H9 (cell line): ENCODE results near the gene KCNJ15. TPM values are rescaled to one million over a fixed set of nuclear protein-coding genes. Genes with fewer than 3 reads are reported as not detected.

Experiments used
- DNase-seq: peaks from one replicate; pipeline ENCODE4 v3.0.0-alpha.2; 2017
- H2AFZ ChIP-seq: one replicate; pipeline ENCODE4 v1.6.1; 2013; ENCODE audit warnings: mild to moderate bottlenecking, low read length, control low read depth, moderate library complexity
- H2AK5ac ChIP-seq: 2 replicates; pipeline ENCODE4 v1.6.1; 2013; ENCODE audit warnings: low read length, control low read depth, mixed read lengths; ENCODE audit not compliant: insufficient read length
- H2BK120ac ChIP-seq: one replicate; pipeline ENCODE4 v1.6.1; 2013; ENCODE audit warnings: low read depth, mild to moderate bottlenecking, low read length, control low read depth, inconsistent platforms; ENCODE audit not compliant: poor library complexity, severe bottlenecking
- H2BK12ac ChIP-seq: 2 replicates; pipeline ENCODE4 v1.6.1; 2013; ENCODE audit warnings: low read length, control low read depth, mixed read lengths, low read depth; ENCODE audit not compliant: insufficient read length
- H2BK15ac ChIP-seq: 2 replicates; pipeline ENCODE4 v1.6.1; 2013; ENCODE audit warnings: low read depth, low read length, control low read depth
- H2BK20ac ChIP-seq: one replicate; pipeline ENCODE4 v1.6.1; 2013; ENCODE audit warnings: low read depth, mild to moderate bottlenecking, low read length, control low read depth, inconsistent platforms; ENCODE audit not compliant: poor library complexity, severe bottlenecking
- H2BK5ac ChIP-seq: 2 replicates; pipeline ENCODE4 v1.6.1; 2013; ENCODE audit warnings: low read length, control low read depth, mixed read lengths; ENCODE audit not compliant: insufficient read length
- H3K14ac ChIP-seq: 2 replicates; pipeline ENCODE4 v1.6.1; 2013; ENCODE audit warnings: low read length, control low read depth; ENCODE audit not compliant: insufficient read depth
- H3K18ac ChIP-seq: 2 replicates; pipeline ENCODE4 v1.6.1; 2013; ENCODE audit warnings: low read depth, mild to moderate bottlenecking, mixed read lengths, low read length, control low read depth; ENCODE audit not compliant: insufficient read length
- H3K23ac ChIP-seq: 2 replicates; pipeline ENCODE4 v1.6.1; 2013; ENCODE audit warnings: low read length, control low read depth, mixed read lengths, low read depth; ENCODE audit not compliant: insufficient read length
- H3K23me2 ChIP-seq: 2 replicates; pipeline ENCODE4 v1.6.1; 2013; ENCODE audit warnings: low read depth, mild to moderate bottlenecking, mixed read lengths, low read length, control low read depth; ENCODE audit not compliant: insufficient read length, poor library complexity, severe bottlenecking
- H3K27ac ChIP-seq: 2 replicates; pipeline ENCODE4 v1.5.1; 2013; ENCODE audit warnings: low read length, control low read depth, mixed read lengths, low read depth; ENCODE audit not compliant: insufficient read length
- H3K27me3 ChIP-seq: 2 replicates; pipeline ENCODE4 v1.6.1; 2013; ENCODE audit warnings: low read length, control low read depth, inconsistent platforms; ENCODE audit not compliant: insufficient read depth
- H3K4ac ChIP-seq: 2 replicates; pipeline ENCODE4 v1.6.1; 2013; ENCODE audit warnings: low read depth, mild to moderate bottlenecking, control low read depth, inconsistent platforms, low read length, moderate library complexity
- H3K4me1 ChIP-seq: 2 replicates; pipeline ENCODE4 v1.6.1; 2013; ENCODE audit warnings: low read length, control low read depth, inconsistent platforms; ENCODE audit not compliant: insufficient read depth
- H3K4me2 ChIP-seq: 2 replicates; pipeline ENCODE4 v1.6.1; 2013; ENCODE audit warnings: low read length, control low read depth, mixed read lengths; ENCODE audit not compliant: insufficient read length, insufficient read depth
- H3K56ac ChIP-seq: 2 replicates; pipeline ENCODE4 v1.6.1; 2013; ENCODE audit warnings: low read depth, mild to moderate bottlenecking, mixed read lengths, low read length, control low read depth; ENCODE audit not compliant: insufficient read length
- H3K79me1 ChIP-seq: 2 replicates; pipeline ENCODE4 v1.6.1; 2013; ENCODE audit warnings: low read depth, mild to moderate bottlenecking, moderate library complexity, low read length, control low read depth, inconsistent platforms; ENCODE audit not compliant: insufficient read depth, poor library complexity, severe bottlenecking
- H3K79me2 ChIP-seq: 2 replicates; pipeline ENCODE4 v1.6.1; 2013; ENCODE audit warnings: low read length, control low read depth, inconsistent platforms; ENCODE audit not compliant: insufficient read depth
- H3K9ac ChIP-seq: 2 replicates; pipeline ENCODE4 v1.6.1; 2013; ENCODE audit warnings: low read length, control low read depth, mixed read lengths; ENCODE audit not compliant: insufficient read length; ENCODE audit errors: extremely low read depth
- H3K9me3 ChIP-seq: one replicate; pipeline ENCODE4 v1.6.1; 2013; ENCODE audit warnings: low read depth, low read length, inconsistent platforms; ENCODE audit not compliant: control insufficient read depth
- H3T11ph ChIP-seq: one replicate; pipeline ENCODE4 v1.6.1; 2013; ENCODE audit warnings: mild to moderate bottlenecking, low read length, control low read depth, inconsistent platforms
- H4K20me1 ChIP-seq: one replicate; pipeline ENCODE4 v1.6.1; 2013; ENCODE audit not compliant: control insufficient read depth, insufficient read length, insufficient read depth
- H4K5ac ChIP-seq: 2 replicates; pipeline ENCODE4 v1.6.1; 2013; ENCODE audit warnings: low read depth, mild to moderate bottlenecking, mixed read lengths, low read length, control low read depth; ENCODE audit not compliant: insufficient read length
- H4K8ac ChIP-seq: replicated peaks from 2 replicates; pipeline ENCODE4 v1.6.1; 2013; ENCODE audit warnings: low read length, control low read depth, mixed read lengths, low read depth; ENCODE audit not compliant: insufficient read length
- H4K91ac ChIP-seq: 2 replicates; pipeline ENCODE4 v1.6.1; 2013; ENCODE audit warnings: low read depth, mild to moderate bottlenecking, moderate library complexity, mixed read lengths, low read length, control low read depth; ENCODE audit not compliant: insufficient read length
- H3K27ac Mint-ChIP-seq, 3 experiments: 2 replicates in 2 of 3; 3 replicates in 1 of 3; pipeline ENCODE4 v1.8.0; 2020 to 2021; ENCODE audit warnings: mixed read lengths in 3 of 3, mild to moderate bottlenecking in 1 of 3, moderate library complexity in 1 of 3
- H3K27me3 Mint-ChIP-seq: 2 replicates; pipeline ENCODE4 v1.8.0; 2021; ENCODE audit warnings: low read depth, mild to moderate bottlenecking, moderate library complexity, mixed read lengths
- H3K36me3 Mint-ChIP-seq, 3 experiments: 2 replicates in 2 of 3; 3 replicates in 1 of 3; pipeline ENCODE4 v1.8.0; 2020 to 2021; ENCODE audit warnings: low read depth in 3 of 3, mixed read lengths in 3 of 3; ENCODE audit not compliant: insufficient read depth in 1 of 3
- H3K4me1 Mint-ChIP-seq, 2 experiments: 2 replicates each; pipeline ENCODE4 v1.8.0; 2020; ENCODE audit warnings: mixed read lengths in 2 of 2
- H3K4me3 Mint-ChIP-seq, 2 experiments: 2 replicates in 1 of 2; 3 replicates in 1 of 2; pipeline ENCODE4 v1.8.0; 2020 to 2021; ENCODE audit warnings: mild to moderate bottlenecking in 2 of 2, mixed read lengths in 2 of 2, moderate library complexity in 1 of 2
- H3K9me3 Mint-ChIP-seq, 2 experiments: 2 replicates in 1 of 2; 3 replicates in 1 of 2; pipeline ENCODE4 v1.8.0; 2020; ENCODE audit warnings: mild to moderate bottlenecking in 2 of 2, mixed read lengths in 2 of 2, moderate library complexity in 1 of 2
- CTCF ChIP-seq: fragments of 200-600 bp; sonication (generic); conservative IDR thresholded peaks from 3 replicates; pipeline ENCODE4 v1.8.0; 2021; ENCODE audit warnings: antibody characterized with exemption, mild to moderate bottlenecking
- WGBS: extraction: QIAGEN DNeasy Blood & Tissue Kit; methylation state at CpG from one replicate; pipeline ENCODE4 v1.1.7; 2013; ENCODE audit warnings: missing lambda C conversion rate, low lambda C conversion rate, mixed read lengths; ENCODE audit not compliant: insufficient read length; ENCODE audit errors: extremely low coverage; 5-methylcytosine and 5-hydroxymethylcytosine counted together
- total RNA-seq: library from RNA; stranded (reverse); gene quantifications from 2 replicates; pipeline ENCODE4 v1.2.1, GENCODE V29; 2021

KCNJ15 gene
- total RNA-seq, 1 experiment from 2014 or later = not detected

DNA sequence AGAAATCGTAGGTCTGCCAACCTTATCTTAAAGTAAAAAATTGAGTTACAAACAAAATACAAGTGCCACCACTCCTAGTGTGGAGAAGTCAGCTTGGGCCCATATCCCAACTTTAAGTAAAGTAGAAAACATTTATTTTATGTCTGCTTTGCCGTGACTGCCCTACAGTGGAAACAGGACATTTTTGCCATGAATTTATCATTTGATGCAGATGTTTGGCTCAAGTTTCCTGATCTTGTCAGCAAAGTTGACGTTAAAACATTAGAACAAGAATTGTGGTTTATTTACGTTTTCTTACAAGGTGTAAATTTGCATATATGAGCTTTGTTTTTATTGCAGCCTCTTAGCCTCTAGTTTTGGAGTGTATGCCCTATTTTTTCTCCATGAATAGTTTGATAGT, 17.1 kb upstream of the KCNJ15 start:
- no peaks in the 10 kb centered on the region for H3K79me2 ChIP-seq
- H3K23me2 ChIP-seq = no peaks in the 10 kb centered on the region
- no peak for DNase-seq
- H3K4me3 Mint-ChIP-seq = no peak overlapping the region
- no peak for TF ChIP-seq CTCF
- H2BK5ac ChIP-seq = no peak overlapping the region
- no peak overlapping the region for H2BK15ac ChIP-seq
- no peak overlapping the region for H3K56ac ChIP-seq
- no peak overlapping the region for H3K27ac ChIP-seq
- H3K36me3 Mint-ChIP-seq = no peaks in the 10 kb centered on the region
- H2BK20ac ChIP-seq = no peak overlapping the region
- H3K4ac ChIP-seq = no peak overlapping the region
- H2BK120ac ChIP-seq = no peak overlapping the region
- H3K4me2 ChIP-seq = no peak overlapping the region
- no peaks in the 10 kb centered on the region for H3K27me3 Mint-ChIP-seq
- H3K4me1 Mint-ChIP-seq = no peaks in the 10 kb centered on the region
- no peak overlapping the region for H4K8ac ChIP-seq
- WGBS = no CpG with 5 or more reads among the region's 4 CpGs
- H3T11ph ChIP-seq = no peak overlapping the region
- H3K9ac ChIP-seq = no peak overlapping the region
- H2AFZ ChIP-seq = no peak overlapping the region
- H4K20me1 ChIP-seq = no peaks in the 10 kb centered on the region
- no peak overlapping the region for H4K91ac ChIP-seq
- H2AK5ac ChIP-seq = no peak overlapping the region
- H3K18ac ChIP-seq = no peak overlapping the region
- H2BK12ac ChIP-seq = no peak overlapping the region
- H3K27me3 ChIP-seq = no peaks in the 10 kb centered on the region
- no peak overlapping the region for H3K14ac ChIP-seq
- H3K23ac ChIP-seq = no peak overlapping the region
- H3K79me1 ChIP-seq = no peaks in the 10 kb centered on the region
- no peak overlapping the region for H3K27ac Mint-ChIP-seq
- no peaks in the 10 kb centered on the region for H3K4me1 ChIP-seq
- H3K9me3 Mint-ChIP-seq = no peaks in the 10 kb centered on the region; a peak in 2 of 5 replicates
- H3K9me3 ChIP-seq = no peaks in the 10 kb centered on the region
- H4K5ac ChIP-seq = no peak overlapping the region
